ENCODE measurements around the gene GPSM1.

The GPSM1 gene

DNA sequence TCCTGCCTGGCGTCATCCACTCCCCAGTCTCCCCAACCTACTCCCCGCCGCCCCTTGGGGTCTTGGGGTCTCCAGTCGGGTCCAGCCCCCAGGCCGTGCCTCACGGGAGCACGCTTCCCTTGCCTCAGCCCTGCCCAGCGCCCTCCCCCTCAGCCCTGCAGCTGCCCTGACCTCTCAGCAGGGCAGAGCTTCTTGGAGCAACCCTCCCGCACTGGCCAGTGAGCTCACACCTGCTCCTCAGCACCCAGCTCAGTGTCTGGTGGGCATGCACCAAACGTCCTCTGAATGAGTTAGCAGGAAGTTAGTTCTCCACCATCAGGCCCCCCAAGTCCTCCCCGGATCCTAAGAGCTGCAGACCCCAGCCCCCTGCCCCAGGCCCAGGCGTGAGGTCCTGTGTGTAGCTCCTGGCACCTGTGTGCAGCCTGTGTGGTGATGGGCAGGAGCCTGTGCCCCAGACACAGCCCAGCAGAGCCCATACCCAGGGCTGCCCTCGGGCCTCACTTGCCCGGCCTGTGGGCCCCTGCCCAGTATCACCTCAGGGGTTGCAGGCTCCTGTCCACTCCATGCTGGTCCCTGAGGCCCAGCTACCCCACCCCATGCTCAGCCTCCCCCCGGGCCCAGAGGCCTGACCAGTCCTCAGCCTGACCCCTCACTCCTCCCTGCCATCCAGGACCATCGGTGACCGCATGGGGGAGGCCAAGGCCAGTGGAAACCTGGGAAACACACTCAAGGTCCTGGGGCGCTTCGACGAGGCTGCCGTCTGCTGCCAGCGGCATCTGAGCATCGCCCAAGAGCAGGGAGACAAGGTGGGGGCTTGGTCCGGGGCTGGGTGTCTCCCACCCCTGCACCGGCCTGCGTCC, 8.2 kb downstream of the GPSM1 start:
- no peak for DNase-seq

DNA sequence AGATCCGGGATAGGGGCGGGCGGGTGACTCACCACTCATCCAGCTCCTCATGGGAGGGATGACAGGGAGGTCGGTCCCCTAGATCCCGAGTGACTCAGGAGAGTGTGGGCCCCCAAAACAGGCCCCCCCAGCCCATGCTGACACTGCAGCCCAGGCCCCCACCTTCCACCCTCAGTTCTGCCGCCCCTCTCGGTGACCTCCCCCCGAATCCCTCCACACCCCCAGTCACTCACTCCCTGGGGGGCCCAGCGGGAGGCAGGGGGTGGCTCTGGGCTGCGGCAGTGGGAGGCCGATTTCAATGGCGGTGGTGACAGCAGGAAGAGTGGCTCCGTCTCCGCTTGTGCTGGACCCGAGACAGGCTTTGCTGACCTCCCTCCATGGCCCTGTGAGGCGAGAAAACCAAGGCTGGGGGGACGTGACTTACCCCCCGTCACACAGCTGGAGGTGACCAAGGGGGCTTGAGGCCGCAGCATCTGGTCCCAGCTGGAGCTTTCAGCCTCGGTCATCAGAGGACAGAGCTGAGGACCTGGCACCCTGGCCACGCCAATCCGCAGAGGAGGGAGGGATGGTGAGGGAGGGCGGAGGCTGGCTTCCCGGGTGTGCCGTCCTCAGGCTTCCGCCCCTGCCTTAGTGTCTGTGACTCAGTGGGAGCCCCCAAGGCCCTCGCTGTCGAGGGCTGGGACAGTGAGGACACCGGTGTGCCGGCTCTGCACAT, 9.0 kb downstream of the GPSM1 start:
- no peak for DNase-seq

DNA sequence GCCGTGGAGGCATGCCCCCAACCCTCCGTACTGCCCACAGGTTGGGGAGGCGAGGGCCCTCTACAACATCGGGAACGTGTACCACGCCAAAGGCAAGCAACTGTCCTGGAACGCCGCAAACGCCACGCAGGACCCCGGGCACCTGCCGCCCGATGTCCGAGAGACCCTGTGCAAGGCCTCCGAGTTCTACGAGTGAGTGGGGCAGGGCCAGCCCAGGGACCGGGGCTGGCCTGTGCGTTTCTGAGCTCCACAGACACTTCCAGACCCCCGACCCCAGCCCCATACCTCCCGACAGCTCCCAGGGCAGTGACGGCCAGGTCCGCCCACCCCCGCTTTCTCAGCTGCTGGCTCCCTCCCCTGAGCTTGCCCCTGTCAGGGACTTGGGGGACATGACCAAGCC, 9.5 kb downstream of the GPSM1 start:
- no peak for DNase-seq

DNA sequence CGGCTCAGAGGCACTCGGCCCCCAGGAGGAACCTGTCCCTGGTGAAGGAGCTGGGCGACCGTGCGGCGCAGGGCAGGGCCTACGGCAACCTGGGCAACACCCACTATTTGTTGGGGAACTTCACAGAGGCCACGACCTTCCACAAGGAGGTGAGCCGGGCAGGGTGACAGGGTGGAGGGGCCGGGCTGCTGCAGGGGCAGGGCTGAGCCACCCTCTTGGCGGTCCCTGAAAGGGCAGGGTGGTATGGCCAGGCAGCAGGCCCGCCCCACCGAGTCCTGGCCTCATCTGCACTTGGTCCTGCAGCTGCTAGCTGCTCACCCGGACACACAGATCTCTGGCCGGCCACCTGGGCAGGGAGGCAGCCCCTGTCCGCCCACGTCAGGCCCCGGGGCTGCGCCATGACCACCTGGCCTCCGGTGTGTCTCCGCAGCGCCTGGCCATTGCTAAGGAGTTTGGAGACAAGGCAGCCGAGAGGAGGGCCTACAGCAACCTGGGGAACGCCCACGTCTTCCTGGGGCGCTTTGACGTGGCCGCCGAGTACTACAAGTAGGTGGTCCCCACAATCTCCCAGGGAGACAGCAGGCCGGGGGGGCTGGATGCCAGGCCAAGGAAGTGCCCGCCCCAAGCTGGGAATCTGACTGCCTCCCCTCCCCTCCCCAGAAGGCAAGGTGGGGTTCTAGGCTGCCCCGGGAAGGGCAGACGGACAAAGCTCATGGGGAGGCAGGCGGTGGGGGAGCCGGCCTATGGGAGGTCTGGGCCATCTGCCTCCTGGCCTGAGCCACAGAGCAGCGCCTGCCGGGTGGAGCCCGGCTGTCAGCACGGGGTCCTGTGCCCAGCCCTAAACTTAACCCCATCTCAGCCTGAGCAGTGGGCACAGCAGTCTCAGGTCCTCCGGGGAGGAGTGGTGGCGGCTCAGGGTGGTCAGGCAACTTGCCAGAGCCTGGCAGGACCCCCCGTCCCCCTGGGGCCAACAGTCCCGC, 10.4 kb downstream of the GPSM1 start:
- no peak for DNase-seq

DNA sequence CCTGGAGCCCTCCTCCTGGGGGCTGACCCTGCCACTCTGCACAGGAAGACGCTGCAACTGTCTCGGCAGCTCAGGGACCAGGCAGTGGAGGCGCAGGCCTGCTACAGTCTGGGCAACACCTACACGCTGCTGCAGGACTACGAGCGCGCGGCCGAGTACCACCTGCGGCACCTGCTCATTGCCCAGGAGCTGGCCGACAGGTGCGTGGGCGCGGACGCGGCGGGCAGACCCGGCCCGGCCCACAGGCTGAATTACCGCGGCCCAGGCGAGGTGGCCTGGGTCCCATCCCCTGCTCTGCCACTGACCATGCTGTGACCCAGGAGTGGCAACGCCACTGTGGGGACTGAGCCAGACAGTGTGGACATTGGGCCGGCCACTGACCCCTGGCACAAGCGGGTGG, 11.2 kb downstream of the GPSM1 start:
- no peak for DNase-seq

DNA sequence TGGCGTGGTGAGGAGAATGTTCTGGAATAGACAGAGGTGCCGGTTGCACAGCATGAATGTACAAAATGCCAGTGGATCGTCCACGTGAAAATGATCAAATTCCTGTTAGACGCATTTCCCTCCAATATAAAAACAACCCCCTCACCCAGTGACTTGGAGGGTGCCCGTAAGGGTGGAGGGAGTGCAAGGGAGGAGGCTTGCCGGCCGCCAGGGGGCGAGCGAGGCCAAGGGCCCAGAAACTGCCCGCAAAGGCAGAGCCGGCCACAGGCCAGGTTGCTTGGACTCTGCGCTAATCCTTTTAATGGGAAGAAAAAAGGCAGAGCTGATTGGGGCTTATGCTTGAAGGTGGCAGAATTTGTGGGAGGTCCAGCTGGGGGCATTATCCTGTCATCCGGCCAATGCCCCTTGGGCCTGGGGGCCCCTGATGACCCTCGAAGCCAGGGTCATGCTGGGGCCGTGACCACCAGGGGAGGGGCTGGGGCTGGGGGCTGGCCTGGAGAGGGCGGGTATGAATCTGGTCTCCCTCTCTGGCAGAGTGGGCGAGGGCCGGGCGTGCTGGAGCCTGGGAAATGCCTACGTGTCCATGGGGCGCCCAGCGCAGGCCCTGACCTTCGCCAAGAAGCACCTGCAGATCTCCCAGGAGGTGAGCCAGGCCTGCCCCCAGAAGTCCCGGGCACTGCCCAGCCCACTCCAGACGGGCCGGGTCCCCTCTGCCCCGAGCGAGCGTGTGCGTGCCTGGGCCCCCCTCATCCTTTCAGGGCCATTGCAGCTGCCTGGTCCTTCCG, 12.0 kb downstream of the GPSM1 start:
- DNase-seq = peak; percentile 88

DNA sequence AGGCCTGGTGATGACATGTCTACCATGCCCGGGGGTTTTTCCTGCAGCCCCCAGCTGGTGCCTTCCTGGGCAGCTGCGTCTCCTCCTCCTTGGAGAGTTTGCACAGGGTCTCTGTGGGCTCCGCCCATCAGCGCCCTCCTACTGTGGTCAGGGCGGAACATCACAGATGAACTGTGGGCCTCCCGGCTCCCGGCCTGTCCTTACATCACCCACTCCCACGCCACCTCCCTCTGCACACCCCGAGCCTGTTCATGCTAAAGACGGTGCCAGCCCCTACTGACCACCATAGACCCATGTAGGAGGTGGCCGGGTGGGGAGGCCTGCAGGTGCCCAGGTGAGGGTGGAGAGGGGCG, 12.6 kb downstream of the GPSM1 start:
- no peak for DNase-seq

DNA sequence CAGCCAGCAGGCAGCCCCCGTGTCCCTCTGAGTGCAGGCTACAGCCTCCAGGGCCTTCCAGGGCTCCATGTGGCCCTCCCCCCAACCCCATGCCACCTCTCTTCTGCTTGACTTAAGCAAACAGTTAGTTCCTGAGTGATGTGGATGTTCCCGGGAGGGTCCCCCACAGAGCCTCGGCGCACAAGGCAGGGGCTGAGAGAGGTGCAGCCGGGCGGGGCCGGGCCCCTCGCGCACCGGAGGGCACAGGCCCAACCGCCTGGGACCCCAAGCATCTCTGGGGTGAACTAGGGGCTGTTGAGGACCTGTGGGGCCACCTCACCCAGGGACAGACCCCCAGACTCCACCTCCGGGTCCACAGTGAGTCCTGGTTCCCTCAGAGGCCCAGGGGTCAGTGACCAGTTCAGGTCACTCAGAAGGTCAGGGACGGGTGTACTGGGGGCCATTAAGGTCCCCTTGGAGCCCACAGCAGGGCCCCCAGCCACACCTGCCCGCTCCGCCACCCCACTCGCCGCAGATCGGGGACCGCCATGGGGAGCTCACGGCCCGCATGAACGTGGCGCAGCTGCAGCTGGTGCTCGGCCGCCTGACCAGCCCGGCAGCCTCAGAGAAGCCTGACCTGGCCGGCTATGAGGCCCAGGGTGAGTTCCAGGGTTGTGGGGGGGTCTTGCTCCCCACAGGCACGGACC, 13.2 kb downstream of the GPSM1 start:
- no peak for DNase-seq

DNA sequence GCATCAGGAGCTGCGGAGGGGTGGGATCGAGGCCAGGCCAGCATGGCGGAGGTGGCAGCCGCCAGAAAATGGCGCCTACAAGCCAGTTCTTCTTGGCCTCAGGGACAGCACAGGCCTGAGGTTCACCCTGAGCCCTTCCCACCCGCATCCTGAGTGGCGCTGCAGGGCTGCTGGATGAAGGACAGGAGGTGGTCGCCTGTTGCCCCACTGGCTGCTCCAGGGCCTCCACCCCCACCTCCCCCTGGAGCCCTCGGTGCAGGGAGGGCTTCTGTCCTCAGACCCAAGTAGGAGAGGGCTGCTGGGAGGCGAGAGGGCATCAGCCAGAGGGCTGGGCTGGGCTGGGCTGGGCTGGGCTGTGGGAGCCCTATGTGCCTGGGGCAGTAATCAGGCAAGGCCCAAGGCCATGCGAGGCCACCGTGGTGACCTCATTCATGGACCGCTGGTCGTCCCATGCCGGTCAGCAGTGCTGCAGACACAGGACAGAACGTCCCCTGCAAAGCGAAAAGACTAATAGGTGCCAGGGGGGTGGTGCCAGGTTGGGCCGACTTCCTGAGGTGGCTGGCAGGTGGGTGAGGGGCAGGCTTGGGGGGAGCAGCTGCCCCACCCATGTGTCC, 13.8 kb downstream of the GPSM1 start:
- no peak for DNase-seq

DNA sequence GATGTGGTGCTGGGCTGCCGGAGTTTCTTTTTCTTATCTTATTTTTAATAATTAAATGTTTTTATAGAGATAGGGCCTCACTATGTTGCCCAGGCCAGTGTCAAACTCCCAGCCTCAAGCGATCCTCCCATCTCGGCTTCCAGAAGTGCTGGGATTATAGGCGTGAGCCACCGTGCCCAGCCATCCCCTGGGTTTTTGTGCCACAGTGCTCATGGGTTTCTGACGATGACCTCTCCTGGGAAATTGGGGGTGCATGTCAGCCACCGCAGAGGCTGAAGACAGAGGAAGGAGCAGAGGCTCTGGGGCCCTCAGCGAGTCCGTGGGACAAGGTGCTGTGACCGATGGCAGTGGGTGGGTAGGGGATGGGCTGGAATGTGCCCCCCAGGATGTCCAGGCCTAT, 14.4 kb downstream of the GPSM1 start:
- DNase-seq = no peak

DNA sequence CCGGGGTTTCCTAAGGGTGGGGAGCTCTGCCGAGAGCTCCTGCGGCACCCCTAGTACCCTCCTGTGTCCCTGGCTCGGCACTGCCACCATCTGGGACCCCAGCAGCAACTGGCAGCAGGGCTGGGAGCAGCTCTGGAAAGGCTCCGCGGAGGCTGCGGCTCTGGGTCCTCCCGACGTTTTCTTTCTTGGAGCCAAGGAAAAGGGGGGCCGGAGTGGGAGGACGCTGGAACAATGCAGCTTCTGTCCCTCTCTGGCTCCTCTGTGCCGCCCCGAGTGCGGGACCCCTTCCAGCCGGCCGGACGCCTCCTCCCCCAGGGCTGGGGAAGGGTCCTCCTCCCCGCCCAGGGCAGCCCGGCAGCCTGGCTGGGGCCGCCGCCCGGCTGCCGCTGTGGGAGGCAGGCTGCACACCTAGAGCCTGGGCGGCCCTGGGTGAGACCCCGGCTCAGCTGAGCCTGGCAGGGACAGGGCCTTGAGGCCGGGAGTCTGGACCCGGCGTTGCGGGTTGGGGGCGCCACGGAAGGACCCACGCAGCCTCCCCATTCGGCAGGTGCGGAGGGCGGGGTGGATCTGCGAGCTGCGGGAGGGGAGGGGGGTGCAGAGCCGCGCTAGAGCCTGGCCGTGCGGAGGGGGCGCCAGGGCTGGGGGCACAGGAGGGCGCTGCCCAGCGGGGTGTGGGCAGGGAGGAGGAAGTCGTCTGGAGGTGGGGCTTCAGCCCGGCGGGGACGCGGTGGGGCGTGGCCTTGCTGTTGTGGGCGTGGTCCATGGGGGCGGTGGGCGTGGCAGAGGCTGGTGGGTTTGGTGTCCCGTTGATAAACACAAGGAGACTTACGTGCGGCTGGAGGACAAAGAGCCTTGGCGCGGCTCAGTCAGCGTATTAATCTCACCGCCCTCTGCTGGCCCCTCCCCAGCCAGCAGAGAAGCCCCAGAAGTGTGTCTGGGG, 15.1 kb downstream of the GPSM1 start:
- peak; percentile 80 for DNase-seq

DNA sequence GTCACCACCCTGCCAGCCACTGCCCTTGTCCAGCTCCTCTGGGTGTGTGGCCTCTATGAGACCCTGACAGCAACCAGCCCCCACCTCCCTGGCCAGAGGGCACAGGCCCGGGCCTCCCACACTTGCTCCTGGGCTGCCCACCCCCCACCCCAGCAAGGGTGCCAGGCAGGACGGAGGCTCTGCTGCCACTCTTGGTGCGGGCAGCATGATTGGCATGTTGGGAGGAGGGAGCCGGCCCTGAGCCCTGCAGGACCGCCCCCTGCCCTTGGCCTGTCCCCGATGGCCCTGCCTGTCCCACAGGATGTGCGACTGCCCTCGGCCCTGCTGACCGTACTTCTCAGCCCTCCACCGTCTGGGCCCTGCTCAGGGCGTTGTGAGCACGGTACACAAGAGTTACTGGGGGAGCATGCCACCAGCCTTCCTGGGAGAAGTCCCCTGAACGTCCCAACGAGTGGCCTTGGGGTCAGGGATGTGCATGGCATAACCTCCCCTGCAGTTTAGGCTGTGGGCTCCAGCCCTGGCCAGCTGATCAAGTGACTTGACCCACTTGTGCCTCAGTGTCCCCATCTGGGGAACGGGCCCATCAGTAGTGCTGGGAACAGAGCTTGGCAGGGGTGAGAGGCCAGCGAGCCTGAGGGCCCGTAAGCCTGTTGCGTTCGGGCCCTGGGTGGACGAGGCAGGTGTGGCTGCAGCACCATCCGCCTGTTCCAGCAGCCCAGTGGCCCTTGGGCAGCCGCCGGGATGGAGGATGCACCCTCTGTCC, 16.0 kb downstream of the GPSM1 start:
- no peak for DNase-seq

DNA sequence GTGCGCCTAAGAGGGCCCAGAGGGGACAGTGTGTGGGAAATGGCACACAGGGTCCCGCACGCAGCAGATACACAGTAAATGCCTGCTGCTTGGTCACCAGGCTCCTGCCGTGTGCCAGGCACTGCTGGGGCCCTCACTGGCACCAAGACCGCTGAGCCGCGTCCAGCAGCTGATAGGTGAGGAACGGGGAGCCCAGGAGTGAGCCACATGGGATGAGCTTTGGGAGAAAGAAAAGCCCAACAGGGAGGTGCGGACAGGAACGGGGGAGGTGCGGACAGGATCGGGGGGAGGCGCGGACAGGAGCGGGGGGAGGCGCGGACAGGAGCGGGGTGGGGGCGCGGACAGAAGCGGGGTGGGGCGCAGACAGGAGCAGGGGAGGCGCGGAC, 16.5 kb downstream of the GPSM1 start:
- no peak for DNase-seq

DNA sequence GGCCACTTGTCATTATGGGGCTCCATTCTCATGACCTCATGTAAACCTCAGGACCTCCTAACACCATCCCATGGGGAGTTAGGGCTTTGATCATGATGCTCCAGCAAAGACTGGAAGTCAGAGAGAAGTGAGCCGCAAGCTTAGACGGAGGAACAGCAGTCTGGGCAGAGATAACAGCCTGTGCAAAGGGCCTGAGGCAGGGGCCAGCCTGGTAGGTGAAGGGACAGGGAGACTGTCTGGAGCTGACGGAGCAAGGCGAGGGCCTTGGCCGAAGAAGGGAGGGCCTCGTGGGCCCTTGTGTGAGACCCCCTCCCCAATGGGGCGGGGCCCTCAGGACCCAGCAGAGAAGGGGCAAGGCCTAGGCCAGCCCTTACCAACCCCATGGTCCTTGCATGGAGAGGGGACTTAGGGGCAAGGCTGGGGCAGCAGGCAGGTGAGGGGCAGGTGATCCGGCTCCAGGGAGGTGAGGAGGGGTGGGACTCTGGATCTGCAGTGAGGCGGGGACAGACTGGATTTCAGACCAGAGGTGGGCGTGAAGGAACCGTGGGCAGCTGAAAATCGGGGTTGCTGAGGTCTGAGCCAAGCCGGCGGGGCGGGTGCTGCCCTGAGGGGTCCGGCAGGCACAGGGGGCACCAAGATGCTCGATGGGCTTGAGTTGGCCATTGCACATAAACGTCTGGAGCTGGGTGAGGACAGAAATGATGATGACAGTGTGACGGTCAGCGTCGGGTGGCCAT, 17.4 kb downstream of the GPSM1 start:
- no peak for DNase-seq

DNA sequence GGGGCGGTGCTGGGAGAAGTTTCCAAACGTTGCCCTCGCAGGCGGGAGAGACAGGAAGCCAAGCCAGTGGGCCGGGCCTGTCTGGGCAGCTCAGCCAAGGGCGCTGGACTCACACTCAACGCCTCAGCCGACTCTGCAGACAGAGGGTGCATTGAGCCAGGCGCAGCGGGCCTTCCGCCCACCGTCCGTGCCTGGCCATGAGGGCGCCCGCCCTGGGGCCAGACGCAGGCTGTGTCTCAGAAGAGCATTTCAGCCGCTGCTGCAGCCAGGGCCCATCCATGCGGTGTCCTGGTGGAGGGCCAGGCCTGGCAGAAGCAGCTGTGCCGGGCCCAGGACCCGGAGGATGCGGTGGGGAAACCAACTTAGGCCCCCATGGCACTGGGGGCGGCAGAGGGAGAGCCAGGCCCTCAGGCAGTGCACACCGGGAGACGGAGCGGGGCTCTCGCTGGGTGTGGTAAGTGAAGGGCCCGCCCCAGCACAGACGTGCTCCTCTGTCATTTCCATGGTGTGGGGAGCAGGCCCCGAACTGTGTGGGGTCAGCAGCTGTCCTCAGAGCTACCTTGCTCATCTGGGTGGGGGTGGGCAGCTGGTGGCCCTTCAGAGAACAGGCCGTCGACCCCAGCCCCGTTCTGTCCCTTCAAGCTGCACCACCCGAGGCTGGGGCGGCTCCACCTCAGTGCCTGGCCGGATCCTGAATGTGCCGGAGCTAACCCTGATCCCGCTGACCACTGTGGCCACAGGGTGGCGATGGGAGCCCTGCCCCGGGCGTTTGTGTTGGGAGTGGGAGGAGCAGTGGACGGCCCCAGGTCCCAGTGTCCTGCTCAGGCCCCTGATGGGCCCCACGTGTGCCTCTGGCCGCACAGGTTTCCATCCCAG, 18.2 kb downstream of the GPSM1 start:
- peak; percentile 33 for DNase-seq

DNA sequence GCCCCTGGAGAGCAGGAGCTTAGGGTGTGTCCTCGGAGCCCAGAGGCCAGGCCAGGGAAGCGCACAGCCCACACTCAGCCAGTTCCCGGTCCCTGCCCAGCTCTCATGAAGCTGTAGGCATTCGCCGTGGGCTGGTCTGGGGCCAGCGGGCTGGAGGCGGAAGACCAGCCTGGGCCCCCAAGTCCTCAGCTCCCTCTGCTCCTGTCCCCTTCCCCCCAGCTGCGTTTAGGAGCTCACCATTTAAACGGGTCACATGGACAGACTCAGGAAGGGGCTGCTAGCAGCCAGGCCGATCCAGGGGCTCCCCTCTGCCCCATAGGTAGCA, 18.8 kb downstream of the GPSM1 start:
- no peak for DNase-seq

DNA sequence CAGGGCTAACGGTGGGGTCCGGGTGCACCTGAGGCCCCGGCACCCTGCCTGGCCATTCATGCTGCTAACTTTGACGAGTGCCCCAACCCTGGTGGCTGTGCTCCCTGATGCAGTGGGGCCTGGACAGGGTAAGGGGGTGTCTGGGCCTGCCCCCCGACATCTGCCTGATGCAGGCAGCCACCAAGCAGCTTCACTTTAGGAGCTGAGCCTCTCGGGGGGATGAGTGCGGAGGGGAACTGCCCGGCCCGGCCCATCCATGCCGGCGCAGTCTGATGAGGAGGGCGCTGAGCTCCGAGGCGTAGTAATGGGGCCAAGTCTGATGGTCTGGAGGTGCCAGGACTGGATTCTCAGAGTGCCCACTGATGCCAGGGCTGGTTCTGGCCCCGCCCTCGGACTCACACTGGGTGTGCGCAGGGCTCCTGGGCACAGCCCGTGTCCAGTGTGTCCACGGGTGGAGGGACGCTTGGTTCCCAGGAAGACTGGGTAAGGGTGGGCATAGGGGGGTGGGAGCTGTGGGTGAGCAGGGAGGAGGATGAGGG, 19.7 kb downstream of the GPSM1 start:
- DNase-seq = no peak
